Stimulated activated naive CD4-positive, alpha-beta T cell treated with Interleukin-2 at 50 U/mL for 16 hours (primary cell): ENCODE data around the gene TGFBI.

Experiments used
- DNase-seq: peaks from one replicate; lab custom pipeline; 2025; lab: John Stamatoyannopoulos, UW

TGFBI gene

DNA sequence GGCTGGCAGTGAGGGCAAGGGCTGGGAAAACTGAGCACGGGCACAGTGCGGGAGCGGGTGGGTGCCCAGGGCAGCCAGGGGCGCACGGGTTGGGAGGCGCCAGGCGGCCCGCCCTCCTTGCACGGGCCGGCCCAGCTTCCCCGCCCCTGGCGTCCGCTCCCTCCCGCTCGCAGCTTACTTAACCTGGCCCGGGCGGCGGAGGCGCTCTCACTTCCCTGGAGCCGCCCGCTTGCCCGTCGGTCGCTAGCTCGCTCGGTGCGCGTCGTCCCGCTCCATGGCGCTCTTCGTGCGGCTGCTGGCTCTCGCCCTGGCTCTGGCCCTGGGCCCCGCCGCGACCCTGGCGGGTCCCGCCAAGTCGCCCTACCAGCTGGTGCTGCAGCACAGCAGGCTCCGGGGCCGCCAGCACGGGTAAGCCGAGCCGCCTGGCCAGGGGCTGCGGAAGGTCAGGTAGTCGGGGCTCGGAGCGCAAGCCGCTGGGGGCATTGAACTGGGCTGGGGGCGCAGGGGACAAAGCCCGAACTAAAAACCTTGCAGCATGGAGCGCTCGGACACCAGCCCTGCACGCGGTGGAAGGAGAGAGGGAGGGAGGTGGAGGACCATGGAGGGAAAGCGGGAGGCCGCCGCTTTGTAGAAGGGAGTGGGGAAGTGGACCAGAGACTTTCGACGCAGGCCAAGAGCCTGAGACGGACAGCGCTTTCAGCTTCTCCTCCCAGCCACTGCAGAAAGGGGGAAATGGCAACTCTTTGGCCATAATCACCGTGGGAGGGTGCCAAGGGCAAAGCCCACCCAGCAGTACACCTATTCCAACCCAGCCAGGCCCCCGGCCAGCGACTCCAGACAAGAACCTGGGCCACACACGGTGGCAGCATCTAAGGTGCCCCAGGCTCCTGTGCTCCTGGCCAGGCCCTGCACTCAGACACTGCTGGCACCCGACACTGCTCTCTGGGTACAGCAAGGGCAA, at the start of gene TGFBI:
Gene TGFBI, plus strand, starts transcription at position 207 of the 961 bp plus-strand sequence. Its CDS starts 68 bp downstream, at position 275.
- peak; percentile 21 for DNase-seq

DNA sequence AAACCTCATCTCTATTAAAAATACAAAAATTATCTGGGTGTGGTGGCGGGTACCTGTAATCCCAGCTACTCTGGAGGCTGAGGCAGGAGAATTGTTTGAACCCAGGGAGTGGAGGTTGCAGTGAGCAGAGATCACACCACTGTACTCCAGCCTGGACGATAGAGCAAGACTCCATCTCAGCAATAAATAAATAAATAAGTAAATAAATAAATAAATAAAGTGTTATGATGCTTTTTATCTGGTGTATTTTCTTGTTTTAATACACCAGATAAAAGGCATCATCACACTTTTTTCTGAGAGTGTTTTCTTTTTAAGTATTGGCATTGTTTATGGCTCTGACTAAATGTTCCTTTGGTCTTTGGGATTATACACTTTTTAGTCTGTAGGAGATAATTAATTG, 49.8 kb upstream of the TGFBI start:
- no peak for DNase-seq

DNA sequence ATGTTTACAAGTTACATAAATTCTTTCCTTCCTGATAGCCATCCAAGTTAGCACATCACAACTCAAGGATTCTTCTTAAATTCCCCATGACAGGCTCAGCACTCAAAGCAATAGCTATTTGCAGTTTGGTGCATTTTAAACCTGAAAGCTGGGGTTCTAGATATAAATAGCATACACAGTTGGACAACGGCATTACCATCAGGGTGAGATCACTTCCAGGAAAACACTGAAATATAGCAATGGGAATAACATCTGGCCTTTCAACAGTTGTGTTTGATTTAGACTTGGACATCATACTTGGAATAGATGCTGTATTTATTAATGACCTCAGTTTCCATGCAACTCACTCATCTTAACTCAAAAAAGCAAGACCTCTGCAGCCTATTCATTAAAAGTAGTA, 49.3 kb upstream of the TGFBI start:
- no peak for DNase-seq

DNA sequence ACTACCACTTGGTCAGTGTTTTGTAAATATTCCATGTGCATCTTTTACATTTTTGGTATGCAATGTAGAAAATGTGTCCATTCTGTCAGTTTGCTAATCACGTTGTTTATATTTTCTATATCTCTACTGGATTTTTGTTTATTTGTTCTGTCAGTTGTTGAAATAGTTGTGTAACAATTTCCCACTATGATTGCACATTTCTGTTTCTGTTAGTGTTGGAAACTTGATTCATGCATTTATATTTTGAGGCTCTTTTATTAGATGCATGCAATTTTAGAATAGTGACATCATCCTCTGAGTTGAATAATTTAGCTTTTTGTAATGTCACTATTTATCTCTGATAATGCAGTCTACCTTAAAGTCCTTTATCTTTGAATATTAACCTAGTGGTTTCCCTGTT, 48.2 kb upstream of the TGFBI start:
- DNase-seq = no peak

DNA sequence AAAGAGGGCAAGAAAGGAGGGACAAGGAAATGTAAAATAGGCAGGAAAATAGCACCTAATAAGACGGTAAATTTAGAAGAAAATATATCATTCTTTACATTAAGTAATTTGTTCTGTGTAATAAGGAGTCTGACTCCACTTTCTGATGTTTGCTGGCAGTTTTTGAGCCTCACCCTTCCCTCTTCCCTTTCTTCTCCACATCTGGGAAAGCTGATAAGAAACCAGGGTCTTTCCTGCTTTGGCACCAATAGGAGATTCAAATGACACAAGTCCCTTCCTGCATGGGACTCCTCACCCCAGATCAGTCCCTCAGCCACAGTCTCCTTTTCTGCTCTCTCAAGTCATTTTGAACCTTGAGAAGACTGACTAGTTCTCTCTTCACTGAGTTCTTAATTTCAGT, 42.8 kb upstream of the TGFBI start:
- DNase-seq = no peak

DNA sequence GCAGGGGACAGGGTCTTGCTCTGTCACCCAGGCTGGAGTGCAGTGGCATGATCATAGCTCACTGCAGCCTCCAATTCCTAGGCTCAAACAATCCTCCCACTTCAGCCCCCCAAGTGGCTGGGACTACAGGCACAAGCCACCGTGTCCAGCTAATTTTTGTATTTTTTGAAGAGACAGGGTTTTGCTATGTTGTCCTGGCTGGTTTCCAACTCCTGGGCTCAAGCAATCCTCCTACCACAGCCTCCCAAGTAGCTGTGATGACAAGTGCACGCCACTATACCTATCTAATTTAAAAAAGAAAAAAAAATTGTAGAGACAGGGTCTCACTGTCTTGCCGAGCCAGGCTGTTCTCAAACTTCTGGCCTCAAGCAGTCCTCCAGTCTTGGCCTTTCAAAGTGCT, 42.4 kb upstream of the TGFBI start:
- DNase-seq = no peak

DNA sequence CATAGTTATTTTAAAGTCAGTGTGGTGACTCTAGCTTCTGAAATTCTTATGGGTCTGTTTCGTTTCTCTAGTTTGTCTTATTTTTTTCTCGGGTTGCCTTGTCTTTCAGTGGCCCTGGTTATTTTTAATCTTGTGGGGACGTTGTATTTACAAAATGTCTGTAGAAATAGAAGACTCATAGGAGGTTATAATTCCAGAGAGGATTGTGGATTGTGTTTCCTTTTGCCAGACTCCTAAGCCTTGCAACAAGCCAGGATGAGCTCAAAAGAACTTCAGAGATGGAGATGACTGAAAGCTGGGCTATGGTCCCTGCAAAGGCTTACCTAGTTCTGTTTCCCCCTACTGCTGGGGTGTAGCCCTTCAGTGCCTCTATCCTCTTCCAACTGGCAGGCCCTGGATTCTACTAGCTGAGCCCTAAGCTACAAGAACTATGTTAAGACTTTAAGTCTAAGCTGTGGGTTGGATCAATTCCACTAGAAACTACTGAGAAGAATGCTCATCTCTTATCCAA, 41.8 kb upstream of the TGFBI start:
- no peak for DNase-seq

DNA sequence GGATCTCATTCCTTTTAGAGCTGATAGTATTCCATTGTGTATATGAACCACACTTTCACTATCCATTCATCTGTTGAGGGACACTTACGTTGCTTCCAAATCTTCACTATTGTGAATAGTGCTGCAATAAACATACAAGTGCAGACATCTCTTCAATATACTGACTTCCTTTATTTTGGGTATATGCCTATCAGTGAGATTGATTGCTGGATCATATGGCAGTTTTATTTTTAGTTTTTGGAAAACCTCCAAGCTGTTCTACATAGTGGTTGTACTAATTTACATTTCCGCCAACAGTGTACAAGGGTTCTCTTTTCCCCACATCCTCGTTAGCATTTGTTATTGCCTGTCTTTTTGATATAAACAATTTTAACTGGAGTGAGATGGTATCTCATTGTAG, 40.2 kb upstream of the TGFBI start:
- no peak for DNase-seq

DNA sequence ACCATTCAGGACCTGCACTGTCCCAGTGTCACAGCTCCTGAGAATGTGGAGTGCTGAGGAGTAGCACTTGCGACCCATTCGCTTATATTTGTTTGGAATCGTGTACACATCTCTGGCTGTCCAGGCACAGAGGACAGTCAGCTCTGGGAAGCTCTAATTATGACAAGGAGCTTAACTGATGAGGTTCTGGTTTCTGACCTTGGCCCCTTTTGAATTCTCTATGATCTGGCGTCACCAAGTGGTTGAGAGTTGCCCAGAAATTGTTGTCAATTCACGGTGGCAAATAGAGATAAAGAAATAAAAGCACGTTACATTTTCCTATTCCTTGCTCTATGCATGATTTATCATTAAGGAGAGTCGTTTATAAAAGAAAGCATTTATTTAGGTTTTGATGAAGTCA, 39.1 kb upstream of the TGFBI start:
- no peak for DNase-seq

DNA sequence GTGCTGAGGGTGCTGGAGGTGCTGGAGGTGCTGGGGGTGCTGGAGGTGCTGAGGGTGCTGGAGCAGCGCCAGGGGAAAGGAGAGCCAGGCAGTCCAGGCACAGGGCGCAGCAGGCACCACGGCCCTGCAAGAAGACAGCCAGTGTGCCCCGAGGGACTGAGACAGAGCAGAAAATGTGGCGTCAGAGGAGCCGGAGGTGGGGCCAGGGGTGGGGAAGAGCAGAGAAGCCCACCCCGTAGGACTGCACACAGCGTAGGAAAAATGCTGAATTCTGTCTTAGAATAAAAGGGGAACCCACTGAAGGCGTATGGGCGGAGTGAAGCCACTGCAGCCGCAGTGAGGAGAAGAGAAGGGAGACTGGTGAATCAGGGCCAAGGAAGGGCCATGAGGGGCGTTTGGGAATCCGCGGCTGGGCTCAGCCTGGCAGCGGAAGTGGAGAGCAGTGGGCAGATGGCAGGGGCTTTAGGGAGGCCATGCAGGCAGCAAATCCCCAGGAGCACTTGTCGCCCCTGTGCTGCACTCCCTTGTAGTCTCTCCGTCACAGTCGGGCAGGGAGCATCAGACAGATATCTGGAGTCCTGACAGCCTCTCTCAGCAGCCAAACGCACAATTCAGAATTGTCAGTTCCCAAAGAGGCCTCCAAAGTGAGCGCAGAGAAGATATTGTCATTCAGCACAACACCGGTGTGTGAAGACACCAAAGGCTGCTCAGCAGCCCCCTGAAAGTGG, 38.1 kb upstream of the TGFBI start:
- no peak for DNase-seq

DNA sequence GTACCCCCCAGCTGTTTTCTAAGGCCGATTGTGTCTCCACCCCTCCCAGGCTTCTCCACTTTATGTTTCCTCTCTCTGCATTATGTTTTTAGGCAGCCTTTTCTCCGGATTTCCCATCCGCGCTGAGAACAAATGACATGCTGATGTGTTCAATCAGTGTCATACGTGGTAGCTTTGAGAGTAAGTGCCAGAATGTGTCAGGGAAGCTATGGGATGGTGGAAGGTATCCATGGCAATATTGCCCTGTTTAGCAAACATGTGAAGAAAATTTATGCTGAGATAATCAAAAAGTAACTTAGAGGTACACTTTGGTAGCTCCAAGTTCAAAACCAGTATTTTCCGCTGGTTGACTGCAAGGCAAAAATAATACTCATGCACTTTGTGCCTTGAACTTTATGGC, 37.4 kb upstream of the TGFBI start:
- DNase-seq = no peak

DNA sequence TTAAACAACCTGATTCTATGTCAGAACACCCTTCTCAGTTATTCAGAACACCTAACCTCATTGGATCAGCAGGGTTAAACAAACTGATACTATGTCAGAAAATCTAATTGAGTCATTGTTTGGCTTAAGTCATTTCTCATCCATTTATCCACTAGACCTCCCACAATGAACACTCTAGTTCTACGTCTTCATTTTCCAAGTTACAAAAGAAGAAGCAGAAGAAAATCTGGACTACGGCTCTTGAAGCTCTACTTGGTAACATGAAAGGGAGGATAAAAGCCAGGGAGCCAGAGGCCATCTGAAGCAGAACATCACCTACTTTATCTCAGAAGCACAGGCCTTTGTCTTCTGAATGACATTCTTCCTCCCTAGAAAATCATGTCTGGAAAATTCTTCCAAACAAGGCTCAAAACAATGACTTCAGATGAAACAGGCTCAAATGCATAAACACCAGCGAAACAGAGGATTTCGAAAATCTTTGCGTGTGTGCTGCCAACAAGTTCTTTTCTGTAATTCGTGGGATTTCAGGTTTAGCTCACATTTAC, 35.4 kb upstream of the TGFBI start:
- DNase-seq = no peak

DNA sequence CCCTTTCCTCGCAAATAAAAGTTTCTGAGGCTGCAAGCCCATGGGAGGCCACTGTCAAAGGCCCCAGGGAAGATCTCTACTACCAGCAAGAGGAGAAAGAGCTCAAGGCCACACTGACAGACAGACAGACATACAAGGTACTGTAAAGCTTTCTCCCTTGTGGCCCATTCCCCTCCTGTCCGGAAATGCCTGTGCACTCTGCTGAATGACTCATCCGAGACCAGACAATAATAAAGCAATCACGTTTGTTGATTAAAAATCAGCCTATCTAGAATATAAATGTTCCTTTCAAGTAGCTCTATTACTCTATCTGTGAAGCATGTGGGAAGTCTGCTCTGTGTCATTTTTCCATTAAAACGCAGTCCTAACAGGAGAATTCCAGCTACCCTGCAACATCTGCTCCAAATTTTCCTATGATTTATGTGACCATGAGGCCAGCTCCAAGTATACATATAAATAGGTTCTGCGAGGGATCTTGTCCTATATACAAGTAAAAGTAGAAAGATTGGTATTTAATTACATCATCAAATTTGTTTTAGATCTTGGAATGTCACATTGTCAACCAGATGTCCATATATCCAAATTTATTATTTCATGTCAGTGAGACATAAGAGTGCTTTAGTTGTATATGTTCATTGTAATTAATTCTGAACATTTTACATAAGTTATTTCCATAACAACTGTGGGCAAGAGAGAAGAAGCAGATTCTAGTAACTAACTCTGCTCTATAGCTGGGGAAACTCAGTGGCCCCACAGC, 34.7 kb upstream of the TGFBI start:
- DNase-seq = no peak

DNA sequence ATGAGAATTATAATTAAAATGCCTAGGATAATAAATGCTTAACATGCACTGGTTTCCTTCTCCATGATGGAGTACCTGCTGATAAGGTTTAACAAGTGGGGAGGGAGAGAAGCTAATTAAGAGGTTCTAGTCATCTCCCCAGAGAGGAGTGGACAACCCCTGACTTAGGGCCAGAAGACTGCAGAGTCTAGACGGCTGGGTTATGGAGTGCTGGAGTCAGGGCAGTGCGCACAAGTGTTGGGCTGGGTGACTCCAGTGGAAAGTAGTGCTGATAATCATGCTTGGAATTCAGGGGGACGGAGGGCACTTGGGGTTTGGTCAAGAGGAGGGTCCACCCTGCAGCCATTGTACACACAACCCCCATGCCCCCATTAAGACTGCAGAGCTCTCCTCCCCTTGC, 32.8 kb upstream of the TGFBI start:
- no peak for DNase-seq

DNA sequence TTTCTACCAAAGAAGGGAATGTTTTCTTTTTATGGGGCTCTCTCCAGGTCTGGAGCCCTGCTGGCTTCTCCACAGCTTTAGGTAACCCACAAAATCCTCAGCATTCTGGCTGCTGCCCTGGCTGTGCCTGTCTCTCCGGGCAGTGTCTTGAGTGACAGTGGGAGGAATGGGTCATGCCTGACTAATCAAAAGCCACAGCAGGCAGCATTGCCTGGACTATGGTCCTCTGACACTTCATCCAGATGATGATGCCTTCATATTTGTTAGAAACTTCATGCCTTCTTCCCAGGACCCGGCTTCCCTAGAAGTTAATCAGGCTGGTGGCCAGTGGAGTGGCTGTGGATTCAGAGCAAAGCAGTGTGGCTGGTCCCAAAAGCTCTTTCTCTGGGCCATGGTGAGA, 32.2 kb upstream of the TGFBI start:
- no peak for DNase-seq

DNA sequence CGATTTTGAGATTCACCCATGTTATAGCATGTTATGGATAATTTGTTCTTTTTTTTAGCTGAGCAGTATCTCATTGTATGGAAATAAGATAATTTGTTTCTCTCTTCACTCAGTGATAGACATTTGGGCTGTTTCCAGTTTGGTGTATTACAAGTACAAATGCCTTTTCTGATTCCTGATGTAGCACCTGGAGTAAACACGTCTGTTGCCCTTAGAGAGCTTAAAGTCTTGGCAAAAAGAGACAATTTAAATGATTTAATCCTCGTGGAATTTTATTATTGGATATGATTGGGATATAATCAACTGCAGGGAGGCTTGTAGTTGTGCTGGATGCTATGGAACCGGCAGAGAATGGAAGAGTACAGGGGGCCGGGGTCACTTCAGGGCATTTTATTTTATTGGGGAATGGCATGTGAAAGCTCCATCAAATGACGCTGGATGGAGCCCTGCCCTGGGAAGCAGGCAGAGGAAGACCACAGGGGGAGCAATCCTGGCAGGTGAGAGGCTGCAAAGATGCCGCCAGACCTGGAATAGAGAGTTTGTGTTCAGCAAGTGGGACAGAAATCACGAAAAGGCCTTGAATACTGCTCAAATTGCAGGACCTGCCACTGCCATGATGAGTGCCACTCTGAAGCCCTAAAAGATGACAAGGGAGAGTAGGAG, 31.0 kb upstream of the TGFBI start:
- no peak for DNase-seq

DNA sequence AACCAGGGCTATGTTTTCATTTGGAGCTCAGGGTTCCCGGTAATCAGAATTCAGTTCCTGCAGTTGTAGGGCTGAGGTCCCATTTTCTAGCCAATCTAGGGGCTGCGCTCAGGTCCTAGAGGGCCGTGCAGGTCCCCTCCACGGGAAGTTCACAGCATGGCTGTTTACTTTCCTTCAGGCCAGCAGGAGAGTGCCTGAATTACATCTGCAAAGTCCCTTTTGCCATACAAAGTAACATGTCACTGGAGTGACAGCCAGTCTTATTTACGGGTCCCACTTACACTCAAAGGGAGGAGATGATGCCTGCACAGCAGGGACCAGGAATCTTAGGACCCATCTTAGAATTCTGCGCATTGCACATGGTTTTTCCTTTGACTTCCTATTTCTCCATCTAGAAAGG, 29.9 kb upstream of the TGFBI start:
- no peak for DNase-seq

DNA sequence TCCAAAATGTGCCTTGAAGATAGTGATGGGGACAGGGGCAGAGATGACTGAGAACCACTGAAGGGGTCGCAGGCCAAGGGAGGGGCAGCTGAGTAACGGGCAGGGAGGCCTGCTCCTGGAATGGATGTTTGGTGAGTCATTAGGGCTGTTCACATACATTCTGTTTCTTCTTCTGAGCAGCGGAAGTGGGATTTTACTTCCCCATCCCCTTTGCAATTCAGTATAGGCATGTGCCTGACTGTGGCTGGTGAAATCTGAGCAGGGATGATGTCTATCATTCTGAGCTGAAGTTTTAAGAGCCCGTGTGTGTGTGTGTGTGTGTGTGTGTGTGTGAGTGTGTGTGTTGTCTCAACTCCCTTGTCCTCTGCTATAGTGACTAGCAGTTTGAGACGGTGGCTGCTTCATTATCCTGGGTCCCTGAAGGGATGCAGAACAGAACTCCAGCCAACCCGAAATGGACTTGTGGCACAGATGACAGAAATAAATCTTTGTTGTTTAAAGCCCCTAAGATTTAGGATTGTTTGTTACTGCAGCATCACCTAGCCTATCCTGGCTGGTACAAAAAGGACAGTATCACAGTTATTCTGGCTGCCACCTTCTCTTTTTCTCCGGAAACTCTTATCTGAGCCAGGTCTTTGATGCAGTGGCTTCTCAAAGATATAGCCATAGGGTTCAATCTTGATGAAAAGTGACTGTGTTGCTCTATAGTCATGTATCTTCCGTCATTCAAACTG, 29.2 kb upstream of the TGFBI start:
- no peak for DNase-seq

DNA sequence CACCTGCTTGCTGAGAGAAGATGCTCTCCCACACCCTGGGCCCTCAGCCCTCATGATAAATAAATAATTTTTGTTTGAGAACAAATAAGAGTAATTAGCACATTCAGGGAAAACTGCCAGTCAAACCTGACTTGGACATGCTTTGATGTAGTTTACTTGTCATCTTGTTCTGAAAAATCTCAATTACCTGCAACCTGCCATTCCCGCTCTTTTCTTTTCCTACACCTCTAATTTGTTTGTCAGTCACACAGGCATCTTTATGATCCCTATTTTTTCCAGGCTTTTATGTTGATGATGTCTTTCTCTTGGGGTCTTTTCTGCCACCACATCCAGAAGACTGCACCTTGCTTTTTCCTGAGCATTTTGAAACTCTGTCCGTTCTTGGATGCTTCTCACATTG, 28.6 kb upstream of the TGFBI start:
- DNase-seq = no peak

DNA sequence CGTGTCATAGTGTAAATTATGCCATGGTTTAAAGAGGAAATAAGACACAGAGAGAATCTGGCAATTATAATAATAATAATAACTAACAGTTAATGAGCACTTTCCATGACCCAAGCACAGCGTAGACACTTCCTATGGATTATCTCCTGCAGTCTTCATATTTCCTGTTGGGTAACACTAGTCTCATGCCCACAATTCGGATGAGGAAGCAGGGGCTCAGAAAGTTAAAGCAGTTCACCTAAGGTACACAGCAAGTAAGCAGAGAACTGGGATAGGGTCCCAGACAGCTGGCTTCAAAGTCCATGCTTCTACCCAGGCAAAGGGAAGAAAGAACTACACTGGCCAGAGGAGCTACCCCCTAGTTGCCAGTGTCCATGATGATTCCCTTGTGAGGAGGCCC, 27.9 kb upstream of the TGFBI start:
- no peak for DNase-seq

DNA sequence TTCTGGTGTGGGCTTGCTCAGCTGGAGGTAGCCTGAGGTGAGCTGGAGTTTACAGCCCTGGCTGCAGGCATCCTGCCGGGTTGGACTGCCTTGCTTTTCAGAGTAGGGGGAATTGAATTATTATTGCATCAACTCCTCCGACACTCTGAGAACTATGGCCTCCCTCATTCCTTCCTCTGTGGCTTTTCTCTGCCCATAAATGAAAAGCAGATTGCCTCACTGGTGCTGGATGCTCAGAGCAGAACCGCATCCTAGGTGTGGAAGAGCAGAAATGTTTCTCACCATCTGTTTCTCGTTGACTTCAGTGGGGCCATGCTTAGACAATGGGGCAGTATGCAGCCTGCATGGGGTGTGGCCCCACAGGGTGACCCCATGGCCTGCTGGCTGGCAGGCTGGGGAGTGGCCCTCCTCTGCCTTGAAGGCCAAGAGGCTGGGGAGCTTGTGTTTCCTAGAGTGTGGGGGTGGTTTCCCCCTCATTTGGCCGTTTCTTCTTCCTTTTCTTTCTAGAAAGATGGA, 27.3 kb upstream of the TGFBI start:
- no peak for DNase-seq
